Activated CD4-positive, CD25-positive, alpha-beta regulatory T cell (primary cell): ENCODE results near the gene TMEM14B.
"Not testable (repeated sequence)": the region's sequence is repeated elsewhere in the genome, so short reads cannot be mapped to it uniquely, and the experiment has no call there.

Experiments used
- DNase-seq, 4 experiments: peaks; one replicate each; lab custom pipeline; 2025; lab: John Stamatoyannopoulos, UW

TMEM14B gene

GRCh38 chr6:10746915-10747250 is 722 bp upstream of the TMEM14B start:
- DNase-seq: no peak

GRCh38 chr6:10749734-10750133 is 2.1 kb downstream of the TMEM14B start:
- DNase-seq: no peak

GRCh38 chr6:10750568-10750967 is 3.0 kb downstream of the TMEM14B start:
- DNase-seq: not testable (repeated sequence)

DNA sequence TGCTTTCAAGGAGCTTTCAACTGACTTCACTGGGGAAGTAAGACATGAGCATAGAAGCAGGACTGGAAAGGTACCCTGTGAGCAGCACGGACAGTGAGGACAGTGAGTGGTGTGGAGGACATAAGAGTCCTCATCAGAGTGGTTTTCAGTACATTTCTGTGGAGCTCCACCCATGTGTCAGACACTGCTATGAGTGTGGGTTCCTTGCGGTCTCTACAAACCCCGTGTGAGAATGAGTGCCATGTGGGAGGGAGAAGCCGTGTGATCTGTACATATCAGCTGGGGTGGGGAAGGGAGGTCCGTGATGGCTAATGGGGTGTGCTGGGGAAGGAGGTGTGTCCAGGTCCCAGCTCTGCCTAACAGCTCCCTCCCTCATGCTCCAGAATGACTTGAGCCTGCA is 4.2 kb downstream of the TMEM14B start:
- DNase-seq: not testable (repeated sequence)

DNA sequence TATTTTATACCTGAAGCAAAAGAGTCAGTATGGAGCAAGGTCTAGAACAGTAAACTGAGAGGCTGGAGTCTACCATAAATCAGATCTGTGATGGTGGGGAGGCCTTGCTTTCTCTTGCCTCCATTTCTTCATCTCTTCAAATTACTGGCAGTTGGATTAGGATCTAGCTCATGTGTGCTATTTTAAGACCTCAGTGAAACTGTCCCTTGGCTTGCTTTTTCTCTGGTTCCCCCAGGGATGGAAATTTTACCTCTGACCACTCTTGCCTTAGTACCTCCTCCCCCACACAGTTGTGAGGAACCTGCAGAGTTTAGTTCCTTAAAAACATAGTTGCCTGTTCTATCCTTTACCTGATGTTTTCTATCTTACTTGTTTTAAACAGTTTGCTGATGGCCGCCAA is 8.5 kb downstream of the TMEM14B start:
- no peak for DNase-seq

DNA sequence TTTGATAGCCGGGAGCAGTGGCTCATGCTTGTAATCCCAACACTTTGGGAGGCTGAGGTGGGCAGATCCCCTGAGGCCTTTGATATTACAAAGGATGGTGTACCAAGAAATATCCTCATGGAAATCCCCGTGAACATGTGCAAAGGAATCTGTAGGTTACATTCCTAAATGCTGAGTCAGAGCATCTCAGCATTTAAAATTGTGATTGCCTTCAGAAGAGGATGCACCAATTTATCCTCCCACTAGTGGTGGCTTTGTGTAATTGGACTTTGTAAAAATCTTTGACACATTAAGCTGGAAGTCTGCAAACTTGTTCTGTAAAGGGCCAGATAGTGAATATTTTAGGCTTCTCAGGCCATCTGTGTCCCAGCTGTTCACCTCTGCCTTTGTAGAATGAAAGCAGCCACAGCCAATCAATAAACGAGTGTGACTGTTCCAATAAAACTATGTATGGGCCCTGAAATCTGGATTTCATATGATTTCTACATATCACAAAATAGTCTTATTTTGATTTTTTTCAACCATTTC is 11.8 kb downstream of the TMEM14B start:
- no peak for DNase-seq

GRCh38 chr6:10759884-10760329 is 12.3 kb downstream of the TMEM14B start:
- no peak for DNase-seq

DNA sequence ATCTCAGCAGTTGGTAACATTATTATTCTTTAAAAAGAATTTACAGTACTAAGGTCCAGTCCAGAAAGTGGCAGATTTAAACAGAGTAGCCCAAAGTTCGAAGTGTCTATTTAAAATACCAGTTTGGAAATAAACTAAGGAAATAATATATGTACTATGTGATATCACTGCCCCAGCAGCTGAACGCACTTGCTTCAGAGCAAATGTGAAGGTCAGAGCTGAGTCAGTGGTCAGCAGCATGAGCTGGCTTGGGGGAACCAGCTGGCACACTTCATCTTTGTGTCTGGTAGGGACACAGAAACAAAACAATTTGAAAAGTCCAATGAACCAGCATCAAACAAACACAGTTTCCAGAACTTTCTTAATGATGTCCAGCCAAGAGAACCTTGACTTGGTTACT is 15.4 kb downstream of the TMEM14B start:
- no peak for DNase-seq

DNA sequence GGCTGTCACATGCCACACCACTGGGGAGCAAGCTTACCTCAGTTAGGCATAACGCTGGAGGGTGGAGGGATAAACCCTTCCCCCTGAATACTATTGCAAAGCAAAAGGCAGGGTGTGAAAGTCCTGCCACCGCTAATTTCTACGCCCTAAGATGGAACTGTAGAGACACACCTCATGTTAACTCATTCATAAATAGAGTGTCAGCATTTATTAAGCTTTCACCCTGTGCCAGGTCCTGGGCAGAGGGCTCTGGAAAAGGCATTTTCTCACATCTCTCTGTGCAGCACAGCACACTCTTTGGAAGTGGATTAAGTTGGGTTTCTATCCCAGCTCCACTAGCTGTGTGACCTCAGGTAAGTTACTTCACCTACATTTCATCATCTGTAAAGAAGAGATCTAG is 21.8 kb downstream of the TMEM14B start:
- DNase-seq: no peak

GRCh38 chr6:10771371-10771894 is 23.8 kb downstream of the TMEM14B start:
- no peak for DNase-seq

GRCh38 chr6:10778230-10778629 is 30.6 kb downstream of the TMEM14B start:
- DNase-seq: no peak

GRCh38 chr6:10779076-10779475 is 31.5 kb downstream of the TMEM14B start:
- no peak for DNase-seq

- no peak for DNase-seq
Measured at GRCh38 chr6:10791673-10792072, 44.1 kb downstream of the TMEM14B start.

- DNase-seq: no peak
Measured at GRCh38 chr6:10792101-10792500, 44.5 kb downstream of the TMEM14B start.

- no peak for DNase-seq
Measured at GRCh38 chr6:10793035-10793434, 45.4 kb downstream of the TMEM14B start.

GRCh38 chr6:10793695-10794094 is 46.1 kb downstream of the TMEM14B start:
- no peak for DNase-seq

DNA sequence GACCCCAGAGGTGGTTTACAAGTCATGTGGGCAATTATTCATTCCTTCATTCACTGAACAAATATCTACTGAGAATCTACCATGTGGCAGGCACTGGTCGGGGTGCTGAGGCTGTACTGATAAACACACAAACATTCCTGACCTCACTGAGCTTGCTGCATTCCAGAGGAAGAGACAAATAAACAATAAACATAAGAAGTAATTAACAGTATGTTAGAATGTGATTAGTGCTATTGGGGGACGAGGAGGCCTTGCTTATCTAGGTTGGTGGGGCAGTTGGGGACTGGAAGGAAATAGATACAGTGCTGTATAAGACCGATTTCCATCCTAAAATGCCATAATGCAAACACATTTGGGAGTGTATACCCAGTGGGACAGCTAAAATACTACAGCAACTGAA is 46.6 kb downstream of the TMEM14B start:
- no peak for DNase-seq

GRCh38 chr6:10800810-10801209 is 53.2 kb downstream of the TMEM14B start:
- no peak for DNase-seq

- peak; percentile 1 to 37 (median 16) for DNase-seq
Measured at GRCh38 chr6:10801224-10801848, 53.7 kb downstream of the TMEM14B start.
